Activated CD8-positive, alpha-beta T cell treated with anti-CD3 and anti-CD28 coated beads for 36 hours (primary cell): Measurements from ENCODE around the gene ATG2A. TPM values are rescaled to one million over a fixed set of nuclear protein-coding genes. Genes with fewer than 3 reads are reported as not detected.

Source experiments
- ATAC-seq: fragments of 200-7000 bp; cut with Tn5 transposase; one replicate; pipeline ENCODE4 v1.10.0; 2021; ENCODE audit warnings: mild to moderate bottlenecking, moderate library complexity
- CTCF ChIA-PET: fragments of 350-600 bp; sonication (Branson Sonifier 250); formaldehyde crosslinking; loops from one replicate; lab custom pipeline; 2021; ENCODE audit warnings: antibody characterized with exemption; lab: Charles Lee
- POLR2A ChIA-PET: fragments of 350-600 bp; sonication (Branson Sonifier 250); formaldehyde crosslinking; loops from one replicate; lab custom pipeline; 2021; ENCODE audit warnings: antibody characterized with exemption; lab: Charles Lee
- DNase-seq: peaks from one replicate; pipeline ENCODE4 v3.0.0-alpha.2; 2020
- H3K27ac Mint-ChIP-seq: one replicate; pipeline ENCODE4 v1.8.0; 2021; ENCODE audit warnings: mild to moderate bottlenecking, mixed read lengths
- H3K27me3 Mint-ChIP-seq: one replicate; pipeline ENCODE4 v1.8.0; 2021; ENCODE audit warnings: mixed read lengths
- H3K36me3 Mint-ChIP-seq: one replicate; pipeline ENCODE4 v1.8.0; 2021; ENCODE audit warnings: low read depth, mixed read lengths
- H3K4me1 Mint-ChIP-seq: one replicate; pipeline ENCODE4 v1.8.0; 2021; ENCODE audit warnings: low read depth, mixed read lengths
- H3K4me3 Mint-ChIP-seq: one replicate; pipeline ENCODE4 v1.8.0; 2021; ENCODE audit warnings: mild to moderate bottlenecking, moderate library complexity, mixed read lengths
- H3K9me3 Mint-ChIP-seq: one replicate; pipeline ENCODE4 v1.8.0; 2021; ENCODE audit warnings: mixed read lengths
- CTCF ChIP-seq: fragments of 200-600 bp; IDR thresholded peaks from one replicate; pipeline ENCODE4 v1.8.0; 2022; ENCODE audit warnings: antibody characterized with exemption, mild to moderate bottlenecking
- intact Hi-C: fragments of 100-400 bp; cut with micrococcal nuclease; formaldehyde crosslinking; loops from one replicate; pipeline ENCODE4 v1.10.0; 2022
- total RNA-seq, 2 experiments: library from RNA; stranded (reverse); gene quantifications; one replicate each; pipeline ENCODE4 v1.2.3, GENCODE V29; 2021

The ATG2A gene
- total RNA-seq, 2 experiments from 2014 or later, result 17.1 to 17.5 TPM

DNA sequence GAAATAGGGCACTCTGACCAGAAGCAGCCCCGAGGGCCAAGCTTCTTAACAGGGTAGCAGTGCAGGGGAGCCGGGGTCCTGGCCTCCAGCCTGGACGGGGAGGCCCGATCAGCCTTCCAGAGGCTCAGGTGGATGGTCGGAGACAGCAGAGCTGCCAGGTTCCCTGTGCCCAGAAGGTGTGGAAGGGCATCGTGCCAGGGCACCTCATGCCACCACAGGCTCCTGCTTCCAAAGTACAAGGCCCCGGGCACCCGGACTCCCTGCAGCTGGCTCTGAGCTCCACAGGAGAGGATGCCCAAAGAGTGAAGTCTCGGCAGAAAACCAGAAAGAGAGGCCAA, 52.9 kb downstream of the ATG2A start:
- ChIA-PET POLR2A (interaction anchor here (0.9 to 26.2 kb wide), 4 partner anchors 11 to 258 kb away, joined by 3 to 768 read pairs (median 162); partner anchors contain the start of genes CDC42BPG, EHD1, FAU and MRPL49), CTCF (interaction anchor here (1.2 to 28.9 kb wide), 4 partner anchors 11 to 250 kb away, joined by 3 to 1168 read pairs (median 160); partner anchors contain the start of genes ARL2, CDC42BPG and EHD1)
- peaks cover 11% of the 10 kb centered on the region for H3K9me3 Mint-ChIP-seq
- H3K4me1 Mint-ChIP-seq, result peaks cover 91% of the 10 kb centered on the region
- DNase-seq (no peak), ATAC-seq (no peak)
- no peaks in the 10 kb centered on the region for H3K27me3 Mint-ChIP-seq
- TF ChIP-seq CTCF, result no peak
- H3K4me3 Mint-ChIP-seq, result peak overlapping the region; percentile 66
- intact Hi-C loops, result no loop called here
- H3K27ac Mint-ChIP-seq, result peak overlapping the region; percentile 95
- H3K36me3 Mint-ChIP-seq, result peaks cover 34% of the 10 kb centered on the region

DNA sequence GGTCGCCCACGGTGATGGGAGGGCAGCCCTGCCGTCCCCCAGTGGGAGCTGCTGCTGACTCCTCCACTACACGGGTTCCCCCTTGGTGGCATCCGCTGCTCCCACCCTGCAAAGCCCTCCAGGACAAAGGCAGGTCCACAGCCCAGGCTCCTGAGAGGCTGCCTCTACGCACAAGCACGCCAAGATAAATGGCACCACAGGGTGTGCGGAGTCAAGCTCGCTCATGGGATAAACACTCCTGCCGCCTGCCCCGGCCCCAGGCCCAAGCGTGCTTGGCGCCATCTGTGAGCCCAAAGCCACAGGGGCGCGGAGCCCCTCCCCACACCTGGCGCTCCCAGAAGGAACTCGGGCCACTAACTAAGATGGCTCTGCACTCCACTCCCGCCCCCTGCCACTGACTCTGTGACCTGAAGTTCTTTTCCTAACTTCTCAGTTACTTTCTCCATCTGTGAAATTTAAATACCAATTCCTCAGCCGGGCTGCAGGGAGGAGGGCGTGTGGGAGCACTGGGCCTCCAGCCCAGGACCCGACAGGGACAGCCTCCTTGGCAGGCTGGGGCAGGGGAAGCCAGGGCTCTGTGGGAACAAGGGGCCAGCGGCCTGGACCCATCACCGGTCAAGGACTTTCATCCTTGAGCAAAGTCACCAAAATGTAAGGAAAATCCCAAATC, 53.5 kb downstream of the ATG2A start:
- intact Hi-C loops, result no loop called here
- no peak for TF ChIP-seq CTCF
- Mint-ChIP-seq H3K36me3 (peaks cover 38% of the 10 kb centered on the region), H3K9me3 (peaks cover 11% of the 10 kb centered on the region), H3K27me3 (no peaks in the 10 kb centered on the region), H3K4me1 (peaks cover 91% of the 10 kb centered on the region), H3K27ac (peak overlapping the region; percentile 95), H3K4me3 (peak overlapping the region; percentile 66)
- ATAC-seq (no peak), DNase-seq (peak; percentile 11)
- POLR2A ChIA-PET, result interaction anchor here (0.7 to 26.2 kb wide), 4 partner anchors 10 to 120 kb away, joined by 3 to 768 read pairs (median 162); partner anchors contain the start of genes CDC42BPG and EHD1
- CTCF ChIA-PET, result interaction anchor here (1.2 to 28.9 kb wide), 4 partner anchors 11 to 250 kb away, joined by 3 to 1168 read pairs (median 160); partner anchors contain the start of genes ARL2, CDC42BPG and EHD1

DNA sequence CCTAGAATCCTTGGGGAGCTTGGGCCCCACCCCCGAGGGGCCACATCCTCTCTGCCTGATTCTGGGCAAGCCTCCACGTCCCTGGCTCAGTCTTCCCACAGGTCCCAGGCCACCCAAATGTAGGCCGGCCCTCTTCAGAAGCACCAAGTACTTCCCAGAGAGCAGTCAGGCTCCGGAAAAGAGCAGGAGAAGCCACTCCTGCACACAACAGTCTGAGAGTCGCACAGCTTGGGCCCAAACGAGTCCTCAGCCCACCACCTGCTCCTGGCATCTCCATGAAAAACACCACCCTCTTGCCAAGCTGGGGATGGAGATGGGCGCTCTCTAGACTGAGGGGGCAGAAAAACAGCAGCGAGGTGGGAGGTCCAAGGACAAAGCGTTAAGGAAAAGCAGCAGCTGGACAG, 54.0 kb downstream of the ATG2A start:
- Mint-ChIP-seq H3K4me3 (peak overlapping the region; percentile 66), H3K4me1 (peaks cover 89% of the 10 kb centered on the region), H3K27ac (peak overlapping the region; percentile 95), H3K27me3 (no peaks in the 10 kb centered on the region), H3K9me3 (peaks cover 11% of the 10 kb centered on the region), H3K36me3 (peaks cover 37% of the 10 kb centered on the region)
- DNase-seq (no peak), ATAC-seq (no peak)
- no peak for TF ChIP-seq CTCF
- ChIA-PET POLR2A (interaction anchor here (0.7 to 26.2 kb wide), 3 partner anchors 10 to 81 kb away, joined by 3 to 768 read pairs (median 320); partner anchors contain the start of genes CDC42BPG and EHD1), CTCF (interaction anchor here (13.5 to 28.9 kb wide), 2 partner anchors 10 to 23 kb away, joined by 316 to 1168 read pairs; partner anchors contain the start of genes CDC42BPG and EHD1)
- intact Hi-C loops, result no loop called here

DNA sequence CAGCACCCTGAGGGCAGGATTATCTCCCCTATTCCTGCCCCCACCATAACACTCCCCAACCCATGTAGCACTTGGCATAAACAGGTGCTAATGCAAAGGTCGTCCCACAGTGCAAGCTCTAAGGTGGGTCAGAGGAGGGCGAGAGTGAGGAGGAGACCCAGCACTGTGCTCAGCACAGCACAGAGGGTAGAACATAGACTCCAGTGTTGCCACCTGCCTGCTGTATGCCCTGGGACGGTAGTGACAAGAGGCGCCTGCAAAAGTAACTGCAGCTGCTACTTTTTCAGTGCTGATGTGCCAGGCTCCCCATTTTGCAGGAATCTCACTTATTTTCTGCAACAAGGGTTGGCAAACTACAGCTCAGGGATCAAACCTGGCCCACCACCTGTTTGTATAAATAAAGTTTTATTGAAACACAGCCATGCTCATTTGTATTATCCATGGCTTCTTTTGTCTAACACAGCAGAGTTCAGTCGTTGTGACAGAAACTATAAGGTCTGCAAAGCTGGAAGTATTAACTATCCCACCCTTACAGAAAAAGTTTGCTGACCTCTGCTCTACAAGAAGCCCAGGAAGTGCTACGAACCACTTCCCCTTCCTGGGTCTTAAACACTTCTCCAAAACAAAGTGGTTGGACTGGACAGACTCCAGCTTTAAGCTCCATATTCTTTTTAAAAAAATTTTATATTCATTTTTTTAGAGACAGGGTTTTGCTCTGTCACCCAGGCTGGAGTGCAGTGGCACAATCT, 55.6 kb downstream of the ATG2A start:
- Mint-ChIP-seq H3K4me1 (peaks cover 89% of the 10 kb centered on the region), H3K27me3 (no peaks in the 10 kb centered on the region), H3K9me3 (peaks cover 7% of the 10 kb centered on the region), H3K27ac (peak overlapping the region; percentile 87), H3K36me3 (peaks cover 38% of the 10 kb centered on the region), H3K4me3 (peak overlapping the region; percentile 70)
- ChIA-PET CTCF (interaction anchor here (1.2 to 28.9 kb wide), 4 partner anchors 3 to 93 kb away, joined by 3 to 1168 read pairs (median 316); partner anchors contain the start of genes CDC42BPG and EHD1), POLR2A (interaction anchor here (0.9 to 26.2 kb wide), 4 partner anchors 2 to 95 kb away, joined by 3 to 768 read pairs (median 320); partner anchors contain the start of genes CDC42BPG and EHD1)
- no peak for TF ChIP-seq CTCF
- intact Hi-C loops, result no loop called here
- ATAC-seq (no peak), DNase-seq (no peak)
